Stomach (tissue), 4 donors: ENCODE data around the gene IFT43.

Experiments
- POLR2A ChIP-seq, 4 donors: fragments of 450-650 bp; IDR thresholded peaks; one replicate each; pipeline ENCODE4 v1.6.1; 2016; ENCODE audit warnings: antibody characterized with exemption in 4 of 4, control low read depth in 2 of 4, mild to moderate bottlenecking in 1 of 4, moderate library complexity in 1 of 4
- TF ChIP-seq, protein P1 (sequence below), 7 experiments: fragments of 450-650 bp in 4 of 7; fragments of 200-600 bp in 3 of 7; sonication (generic) in 3 of 7; IDR thresholded peaks; one replicate each; pipeline ENCODE4 v1.5.1; 2016 to 2019; ENCODE audit warnings: antibody characterized with exemption in 7 of 7, control low read depth in 2 of 7, mild to moderate bottlenecking in 1 of 7

DNA sequence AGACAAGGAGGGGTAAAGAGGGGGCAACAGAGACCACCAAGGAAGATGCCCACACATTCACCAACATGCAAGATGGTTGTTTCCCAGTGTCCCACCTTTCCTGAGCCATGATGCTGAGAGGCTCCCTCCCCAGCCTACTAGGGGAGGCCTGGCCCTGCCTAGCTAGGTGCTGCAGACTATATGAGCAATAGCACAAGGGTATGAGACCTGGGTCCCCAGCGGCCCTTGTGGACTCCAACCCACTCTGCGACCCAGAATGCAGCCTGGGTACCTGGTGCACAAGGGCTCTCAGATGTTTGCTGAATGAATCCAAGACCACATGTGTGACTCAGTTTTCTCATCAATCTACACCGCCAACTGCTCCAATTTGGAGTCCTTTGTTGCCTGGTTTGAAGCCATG lies 17.7 kb upstream of the IFT43 start:
- no peak for TF ChIP-seq POLR2A (IDR thresholded peaks at IDR 0.05)
- TF ChIP-seq, protein P1, sequence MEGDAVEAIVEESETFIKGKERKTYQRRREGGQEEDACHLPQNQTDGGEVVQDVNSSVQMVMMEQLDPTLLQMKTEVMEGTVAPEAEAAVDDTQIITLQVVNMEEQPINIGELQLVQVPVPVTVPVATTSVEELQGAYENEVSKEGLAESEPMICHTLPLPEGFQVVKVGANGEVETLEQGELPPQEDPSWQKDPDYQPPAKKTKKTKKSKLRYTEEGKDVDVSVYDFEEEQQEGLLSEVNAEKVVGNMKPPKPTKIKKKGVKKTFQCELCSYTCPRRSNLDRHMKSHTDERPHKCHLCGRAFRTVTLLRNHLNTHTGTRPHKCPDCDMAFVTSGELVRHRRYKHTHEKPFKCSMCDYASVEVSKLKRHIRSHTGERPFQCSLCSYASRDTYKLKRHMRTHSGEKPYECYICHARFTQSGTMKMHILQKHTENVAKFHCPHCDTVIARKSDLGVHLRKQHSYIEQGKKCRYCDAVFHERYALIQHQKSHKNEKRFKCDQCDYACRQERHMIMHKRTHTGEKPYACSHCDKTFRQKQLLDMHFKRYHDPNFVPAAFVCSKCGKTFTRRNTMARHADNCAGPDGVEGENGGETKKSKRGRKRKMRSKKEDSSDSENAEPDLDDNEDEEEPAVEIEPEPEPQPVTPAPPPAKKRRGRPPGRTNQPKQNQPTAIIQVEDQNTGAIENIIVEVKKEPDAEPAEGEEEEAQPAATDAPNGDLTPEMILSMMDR (IDR thresholded peaks at IDR 0.05): no peak
